Right lobe of liver (tissue), 6 donors: ENCODE results near the gene SMARCC2. TPM values are rescaled to one million over a fixed set of nuclear protein-coding genes. Genes with fewer than 3 reads are reported as not detected.

Experiments used
- ATAC-seq, 4 donors: fragments of 200-7000 bp; cut with Tn5 transposase; one replicate each; pipeline ENCODE4 v1.9.1; 2020; ENCODE audit warnings: mild to moderate bottlenecking in 4 of 4, moderate library complexity in 4 of 4
- DNase-seq, 3 donors: peaks; one replicate each; pipeline ENCODE4 v3.0.0-alpha.2; 2020
- H3K27ac ChIP-seq, 3 donors: fragments of 200-600 bp; one replicate each; pipeline ENCODE4 v1.8.0; 2022
- H3K27me3 ChIP-seq, 2 donors: fragments of 200-600 bp; one replicate each; pipeline ENCODE4 v1.8.0; 2022
- H3K36me3 ChIP-seq, 4 donors: fragments of 200-600 bp; sonication (generic) in 1 of 4; one replicate each; pipeline versions ENCODE4 v1.5.1 to v1.8.0; 2017 to 2022; ENCODE audit warnings: control low read depth in 1 of 4
- H3K4me1 ChIP-seq, 4 donors: fragments of 200-600 bp; sonication (generic) in 1 of 4; one replicate each; pipeline versions ENCODE4 v1.5.1 to v1.8.0; 2017 to 2022; ENCODE audit warnings: control low read depth in 1 of 4
- H3K4me3 ChIP-seq, 3 donors: fragments of 200-600 bp; one replicate each; pipeline ENCODE4 v1.8.0; 2022
- H3K9me3 ChIP-seq, 4 donors: fragments of 200-600 bp; sonication (generic) in 1 of 4; one replicate each; pipeline versions ENCODE4 v1.5.1 to v1.8.0; 2017 to 2022; ENCODE audit warnings: control low read depth in 1 of 4
- CTCF ChIP-seq, 4 donors: fragments of 200-600 bp in 3 of 4; fragments of 450-650 bp in 1 of 4; IDR thresholded peaks; one replicate each; pipeline versions ENCODE4 v1.5.1 to v1.8.0; 2016 to 2022; ENCODE audit warnings: antibody characterized with exemption in 4 of 4, mild to moderate bottlenecking in 2 of 4
- POLR2A ChIP-seq: fragments of 450-650 bp; IDR thresholded peaks from one replicate; pipeline ENCODE4 v1.6.1; 2017; ENCODE audit warnings: antibody characterized with exemption, mild to moderate bottlenecking
- WGBS: methylation state at CpG from one replicate; pipeline ENCODE4 v1.1.6; 2018; ENCODE audit warnings: low coverage, low lambda C conversion rate; ENCODE audit not compliant: insufficient coverage; ENCODE audit errors: missing lambda C conversion rate; 5-methylcytosine and 5-hydroxymethylcytosine counted together
- intact Hi-C, 2 donors: fragments of 100-400 bp; cut with DNase I; formaldehyde crosslinking; loops; one replicate each; pipeline versions ENCODE4 v1.11.2 to v1.14.1; 2022
- total RNA-seq, 6 experiments: library from RNA; depleted of rRNA in 2 of 6; stranded (reverse); fragments of >200 nt in 2 of 6; fragmentation: NEBNext Ultra II Directional in 3 of 6; extraction: Animal tissue kit (Norgen Biotek cat#: 25700) in 3 of 6; gene quantifications; one replicate each; pipeline versions ENCODE4 v1.1.0 to v1.2.4, GENCODE V29; 2016 to 2023
- donor health status: DM: no; HTN: yes; CAD: no.
- donor health status: DM: no; HTN: no; CAD: no.
- donor health status: DM: no; HTN: no; CAD: no.
- donor health status: DM: no; HTN: yes; CAD: no.
- donor health status: DM: no; HTN: yes; CAD: no.

SMARCC2 gene
- total RNA-seq, 6 experiments from 2014 or later, result 17.9 to 40.8 (median 25.7) TPM

GRCh38 chr12:56134897-56135296 is 54.4 kb downstream of the SMARCC2 start:
- Histone ChIP-seq H3K4me3 (no peak overlapping the region), H3K36me3 (peaks cover 0 to 88% (median 47%) of the 10 kb centered on the region in 4 donors), H3K27ac (no peak overlapping the region), H3K4me1 (peaks cover 0 to 4% (median 0%) of the 10 kb centered on the region in 4 donors), H3K9me3 (no peaks in the 10 kb centered on the region), H3K27me3 (no peaks in the 10 kb centered on the region)
- DNase-seq, result no peak
- TF ChIP-seq CTCF (IDR thresholded peaks at IDR 0.05) (no peak), POLR2A (no peak)
- intact Hi-C loops, result loop anchor here in 1 of 2 donors (5.0 kb wide), 1 partner anchor 52 kb away; the partner anchor contains the start of gene SMARCC2
- 93% methylated on average over 6 of the region's 6 CpGs for WGBS
- no peak for ATAC-seq

GRCh38 chr12:56130876-56131275 is 58.4 kb downstream of the SMARCC2 start:
- no peaks in the 10 kb centered on the region for H3K27me3 ChIP-seq
- TF ChIP-seq POLR2A, result no peak
- no peak for TF ChIP-seq CTCF (IDR thresholded peaks at IDR 0.05)
- H3K4me1 ChIP-seq, result peaks cover 0 to 27% (median 11%) of the 10 kb centered on the region in 4 donors
- DNase-seq (no peak), ATAC-seq (no peak)
- H3K36me3 ChIP-seq, result peaks cover 0 to 49% (median 28%) of the 10 kb centered on the region in 4 donors
- H3K9me3 ChIP-seq, result no peaks in the 10 kb centered on the region
- intact Hi-C loops, result loop anchor here in 1 of 2 donors (5.0 kb wide), 1 partner anchor 56 kb away; the partner anchor contains the start of gene SMARCC2
- WGBS, result 50% methylated on average over 2 of the region's 4 CpGs
- H3K27ac ChIP-seq, result no peak overlapping the region
- no peak overlapping the region for H3K4me3 ChIP-seq

GRCh38 chr12:56129942-56130495 is 59.3 kb downstream of the SMARCC2 start:
- peak overlapping the region; percentile 70 to 95 (median 73) for H3K4me3 ChIP-seq
- no peak for TF ChIP-seq CTCF (IDR thresholded peaks at IDR 0.05)
- TF ChIP-seq POLR2A, result no peak
- no peaks in the 10 kb centered on the region for H3K9me3 ChIP-seq
- H3K27ac ChIP-seq, result peak overlapping the region in 1 of 3 donors; percentile 85
- 49% methylated on average over 9 of the region's 22 CpGs for WGBS
- peaks cover 0 to 45% (median 26%) of the 10 kb centered on the region in 4 donors for H3K36me3 ChIP-seq
- ATAC-seq (no peak), DNase-seq (no peak)
- H3K27me3 ChIP-seq, result no peaks in the 10 kb centered on the region
- intact Hi-C loops, result loop anchor here (5.0 kb wide), 1 partner anchor 57 kb away; the partner anchor contains the start of gene SMARCC2 (in 2 of the 2)
- peaks cover 0 to 30% (median 11%) of the 10 kb centered on the region in 4 donors for H3K4me1 ChIP-seq

- peaks cover 0 to 39% (median 23%) of the 10 kb centered on the region in 4 donors for H3K36me3 ChIP-seq
- no peaks in the 10 kb centered on the region for H3K9me3 ChIP-seq
- H3K4me3 ChIP-seq, result peak overlapping the region; percentile 70 to 95 (median 73)
- intact Hi-C loops, result loop anchor here in 1 of 2 donors (5.0 kb wide), 1 partner anchor 58 kb away; the partner anchor contains the start of gene SMARCC2
- WGBS, result 1% methylated on average over 28 of the region's 29 CpGs
- TF ChIP-seq CTCF (IDR thresholded peaks at IDR 0.05) (no peak), POLR2A (no peak)
- H3K4me1 ChIP-seq, result peaks cover 0 to 30% (median 11%) of the 10 kb centered on the region in 4 donors
- no peaks in the 10 kb centered on the region for H3K27me3 ChIP-seq
- peak; percentile 20 to 41 (median 38) for ATAC-seq
- peak; percentile 68 to 75 (median 73) for DNase-seq
- peak overlapping the region in 2 of 3 donors; percentile 78 to 85 for H3K27ac ChIP-seq
Measured at GRCh38 chr12:56129206-56129941, 59.9 kb downstream of the SMARCC2 start.
